GM12872 (cell line): ENCODE measurements around the gene MEIS1.

ENCODE experiments used
- TF ChIP-seq, protein P1 (sequence below): IDR thresholded peaks from 3 replicates; pipeline ENCODE4 v1.5.1; 2011; ENCODE audit warnings: low read depth, mild to moderate bottlenecking, low read length, moderate library complexity; ENCODE audit not compliant: insufficient read depth

MEIS1 gene

GRCh38 chr2:66433695-66433944 lies 1.3 kb upstream of the MEIS1 start:
- TF ChIP-seq, protein P1, sequence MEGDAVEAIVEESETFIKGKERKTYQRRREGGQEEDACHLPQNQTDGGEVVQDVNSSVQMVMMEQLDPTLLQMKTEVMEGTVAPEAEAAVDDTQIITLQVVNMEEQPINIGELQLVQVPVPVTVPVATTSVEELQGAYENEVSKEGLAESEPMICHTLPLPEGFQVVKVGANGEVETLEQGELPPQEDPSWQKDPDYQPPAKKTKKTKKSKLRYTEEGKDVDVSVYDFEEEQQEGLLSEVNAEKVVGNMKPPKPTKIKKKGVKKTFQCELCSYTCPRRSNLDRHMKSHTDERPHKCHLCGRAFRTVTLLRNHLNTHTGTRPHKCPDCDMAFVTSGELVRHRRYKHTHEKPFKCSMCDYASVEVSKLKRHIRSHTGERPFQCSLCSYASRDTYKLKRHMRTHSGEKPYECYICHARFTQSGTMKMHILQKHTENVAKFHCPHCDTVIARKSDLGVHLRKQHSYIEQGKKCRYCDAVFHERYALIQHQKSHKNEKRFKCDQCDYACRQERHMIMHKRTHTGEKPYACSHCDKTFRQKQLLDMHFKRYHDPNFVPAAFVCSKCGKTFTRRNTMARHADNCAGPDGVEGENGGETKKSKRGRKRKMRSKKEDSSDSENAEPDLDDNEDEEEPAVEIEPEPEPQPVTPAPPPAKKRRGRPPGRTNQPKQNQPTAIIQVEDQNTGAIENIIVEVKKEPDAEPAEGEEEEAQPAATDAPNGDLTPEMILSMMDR: no peak

DNA sequence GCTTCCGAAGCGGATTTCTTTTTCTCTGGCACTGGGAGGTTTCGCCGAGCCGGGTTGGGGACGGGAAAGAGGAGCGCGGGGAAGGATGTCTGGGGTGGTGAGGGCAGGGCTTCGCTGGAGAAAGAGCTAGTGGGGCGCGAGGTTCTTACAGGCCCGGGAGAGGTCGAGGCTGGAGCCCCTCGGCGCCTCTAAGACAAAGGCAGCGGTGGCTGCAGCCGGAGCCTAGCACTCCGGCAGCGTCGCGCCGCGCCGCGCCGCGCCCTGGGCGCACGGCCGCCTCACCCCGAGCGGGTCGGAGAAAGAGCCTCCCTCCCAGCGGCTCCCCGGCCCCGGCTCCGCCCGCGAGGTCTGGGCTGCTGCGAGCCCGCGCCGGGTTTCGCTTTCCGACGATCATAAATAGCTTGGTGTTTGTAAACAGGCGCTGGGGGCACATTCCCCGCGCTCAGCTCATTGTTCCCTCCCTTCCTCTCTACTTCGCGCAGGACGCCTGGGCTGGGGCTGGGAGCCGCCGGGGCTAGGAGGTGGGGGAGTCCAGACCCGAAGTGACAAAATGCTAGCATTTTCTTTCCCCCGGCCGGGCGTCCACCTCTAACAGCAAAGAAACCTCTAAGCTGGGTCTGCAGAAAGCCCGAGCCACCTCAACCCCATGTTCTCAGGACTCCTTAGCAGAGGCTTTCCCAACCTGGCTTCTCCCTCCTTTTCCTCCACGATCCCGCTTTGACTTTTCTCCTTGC lies 813 bp upstream of the MEIS1 start:
- TF ChIP-seq, protein P1: no peak

DNA sequence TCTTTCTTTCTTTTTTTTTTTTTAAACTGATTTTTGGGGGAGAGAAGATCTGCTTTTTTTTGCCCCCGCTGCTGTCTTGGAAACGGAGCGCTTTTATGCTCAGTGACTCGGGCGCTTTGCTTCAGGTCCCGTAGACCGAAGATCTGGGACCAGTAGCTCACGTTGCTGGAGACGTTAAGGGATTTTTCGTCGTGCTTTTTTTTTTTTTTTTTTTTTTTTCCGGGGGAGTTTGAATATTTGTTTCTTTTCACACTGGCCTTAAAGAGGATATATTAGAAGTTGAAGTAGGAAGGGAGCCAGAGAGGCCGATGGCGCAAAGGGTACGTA lies 587 bp downstream of the MEIS1 start:
- TF ChIP-seq, protein P1: no peak

- TF ChIP-seq, protein P1: no peak
Observed at GRCh38 chr2:66435963-66436362, 1.0 kb downstream of the MEIS1 start.

- TF ChIP-seq, protein P1: no peak
Observed at GRCh38 chr2:66436581-66437001, 1.7 kb downstream of the MEIS1 start.

DNA sequence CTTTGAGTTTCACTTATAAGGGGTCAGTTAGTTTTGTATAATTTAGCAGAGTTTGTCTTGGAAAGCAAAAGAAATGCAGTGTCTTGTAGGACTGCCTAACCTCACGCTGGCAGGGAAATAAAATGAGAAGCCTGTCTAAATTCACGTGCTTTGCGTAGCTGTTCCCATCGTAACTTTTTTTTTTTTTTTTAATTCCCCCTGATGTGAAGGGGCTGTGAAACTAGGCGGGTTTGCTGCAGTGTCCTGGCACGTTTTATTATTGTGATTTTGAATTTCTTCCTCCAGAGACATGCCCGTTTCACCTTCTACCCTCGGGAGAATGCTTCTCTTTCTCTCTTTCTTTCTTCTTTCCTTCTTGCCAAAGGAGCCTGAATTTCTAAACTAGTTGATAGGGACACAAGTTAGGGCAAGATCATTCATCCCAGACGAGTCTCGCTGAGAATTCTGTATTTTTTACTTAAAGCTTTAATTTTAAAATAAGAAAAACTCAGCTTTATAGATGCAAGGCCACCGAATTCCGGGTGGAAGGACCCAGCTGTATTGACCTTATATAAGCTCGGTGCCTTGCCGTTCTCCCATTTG lies 2.3 kb downstream of the MEIS1 start:
- TF ChIP-seq, protein P1: no peak

DNA sequence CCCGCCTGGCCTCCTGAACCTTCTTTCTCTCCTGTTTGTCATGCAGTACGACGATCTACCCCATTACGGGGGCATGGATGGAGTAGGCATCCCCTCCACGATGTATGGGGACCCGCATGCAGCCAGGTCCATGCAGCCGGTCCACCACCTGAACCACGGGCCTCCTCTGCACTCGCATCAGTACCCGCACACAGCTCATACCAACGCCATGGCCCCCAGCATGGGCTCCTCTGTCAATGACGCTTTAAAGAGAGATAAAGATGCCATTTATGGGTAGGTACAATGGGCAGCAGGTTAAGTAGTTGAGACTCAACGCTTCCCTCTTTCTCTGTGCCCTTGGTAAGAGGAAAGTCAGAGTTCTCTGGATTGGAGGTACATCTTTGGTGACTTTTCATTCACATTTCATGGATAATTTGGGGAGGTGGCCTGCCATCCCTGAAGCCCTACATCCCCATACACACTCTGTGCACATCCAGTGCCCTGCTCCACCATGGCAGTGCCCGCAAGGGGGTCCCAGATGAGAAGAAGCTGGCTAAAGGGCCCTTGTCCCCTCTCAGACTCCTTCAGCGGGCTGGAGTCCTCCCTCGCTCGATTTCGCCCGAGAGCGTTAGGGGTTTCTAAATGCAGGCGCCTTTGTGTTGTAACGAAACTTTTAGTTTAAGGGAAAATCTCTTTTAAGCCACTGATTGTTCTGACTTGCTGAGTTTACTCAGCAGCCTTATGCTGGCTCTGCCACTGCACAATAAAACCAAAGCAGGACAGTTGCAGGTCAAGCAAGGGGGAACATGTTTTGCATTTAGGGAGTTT lies 3.0 kb downstream of the MEIS1 start:
- TF ChIP-seq, protein P1: no peak
